H1 (cell line): ENCODE data around the gene USP3. TPM values are rescaled to one million over a fixed set of nuclear protein-coding genes. Genes with fewer than 3 reads are reported as not detected.

Experiments used
- ATF2 ChIP-seq: IDR thresholded peaks from 2 replicates; pipeline ENCODE4 v1.6.1; 2012; ENCODE audit warnings: low read length, inconsistent platforms
- CHD7 ChIP-seq: fragments of 300-600 bp; sonication (generic); IDR thresholded peaks from 2 replicates; pipeline ENCODE4 v1.7.1; 2012; ENCODE audit warnings: low read length, moderate library complexity, mild to moderate bottlenecking, inconsistent platforms; ENCODE audit not compliant: insufficient replicate concordance
- POU5F1 ChIP-seq: IDR thresholded peaks from 2 replicates; pipeline ENCODE4 v1.6.1; 2011; ENCODE audit warnings: low read depth, mild to moderate bottlenecking, low read length, moderate library complexity
- RAD21 ChIP-seq, 2 experiments: IDR thresholded peaks in 1 of 2; conservative IDR thresholded peaks in 1 of 2; 2 replicates each; pipeline ENCODE4 v1.6.1; 2011; ENCODE audit warnings: low read depth in 2 of 2, low read length in 2 of 2, improper control_type of control experiment in 1 of 2, inconsistent platforms in 1 of 2, mild to moderate bottlenecking in 1 of 2, moderate library complexity in 1 of 2
- RNF2 ChIP-seq: fragments of 200-900, 300-1000 bp; sonication (generic); IDR thresholded peaks from 2 replicates; pipeline ENCODE4 v1.7.1; 2016; ENCODE audit warnings: borderline replicate concordance, low read depth, mild to moderate bottlenecking, antibody characterized with exemption, low read length; ENCODE audit not compliant: poor library complexity, severe bottlenecking; ENCODE audit errors: missing control alignments
- SIN3A ChIP-seq, 2 experiments: IDR thresholded peaks in 1 of 2; conservative IDR thresholded peaks in 1 of 2; 2 replicates each; pipeline ENCODE4 v1.6.1; 2011 to 2012; ENCODE audit warnings: low read length in 2 of 2, improper control_type of control experiment in 1 of 2, low read depth in 1 of 2, mild to moderate bottlenecking in 1 of 2
- SIX5 ChIP-seq: IDR thresholded peaks from 2 replicates; pipeline ENCODE4 v1.6.1; 2011; ENCODE audit warnings: mild to moderate bottlenecking, low read depth, low read length
- polyA plus RNA-seq, 7 experiments: library from polyadenylated mRNA; depleted of rRNA in 3 of 7; stranded (reverse) in 5 of 7; unstranded in 2 of 7; fragments of >200 nt in 5 of 7; fragments of 200-250 nt in 2 of 7; gene quantifications; 1 replicate in 5 of 7; 2 replicates in 1 of 7; 4 replicates in 1 of 7; pipeline versions ENCODE4 v1.2.1 to v1.2.3, GENCODE V29; 2011 to 2013; ENCODE audit warnings: missing spikeins in 2 of 7, mixed read lengths in 2 of 7
- total RNA-seq: library from RNA; stranded (reverse); fragmentation: NEBNext Ultra II Directional; extraction: Animal tissue kit (Norgen Biotek cat#: 25700); gene quantifications from 2 replicates; pipeline ENCODE4 v1.2.1, GENCODE V29; 2021

The USP3 gene
- total and polyA plus RNA-seq, 2 of the 8 experiments (the other 6 are each of a cell fraction or from before 2014, with no cell fraction given): 15.5 to 16.2 TPM

GRCh38 chr15:63491116-63491827 lies 13.1 kb upstream of the USP3 start (continued):
- no peak for TF ChIP-seq RAD21 (IDR thresholded peaks at IDR 0.05 in 1 of 2, conservative IDR thresholded peaks at IDR 0.05 in 1 of 2; ENCODE audit: low read depth in 2 of 2, low read length in 2 of 2)
- no peak for TF ChIP-seq ATF2
- no peak for TF ChIP-seq SIN3A (conservative IDR thresholded peaks at IDR 0.05 in 1 of 2, IDR thresholded peaks at IDR 0.05 in 1 of 2; ENCODE audit: low read depth in 1 of 2, low read length in 2 of 2)
- TF ChIP-seq POU5F1: no peak
- TF ChIP-seq CHD7: no peak
- TF ChIP-seq RNF2: no peak
- no peak for TF ChIP-seq SIX5
- TF ChIP-seq, all 59 proteins: peak for 0
